Measurements from ENCODE around the gene PBX1. TPM values are rescaled to one million over a fixed set of nuclear protein-coding genes. Genes with fewer than 3 reads are reported as not detected.

The PBX1 gene
- total RNA-seq, 2 experiments from 2014 or later, result not detected

DNA sequence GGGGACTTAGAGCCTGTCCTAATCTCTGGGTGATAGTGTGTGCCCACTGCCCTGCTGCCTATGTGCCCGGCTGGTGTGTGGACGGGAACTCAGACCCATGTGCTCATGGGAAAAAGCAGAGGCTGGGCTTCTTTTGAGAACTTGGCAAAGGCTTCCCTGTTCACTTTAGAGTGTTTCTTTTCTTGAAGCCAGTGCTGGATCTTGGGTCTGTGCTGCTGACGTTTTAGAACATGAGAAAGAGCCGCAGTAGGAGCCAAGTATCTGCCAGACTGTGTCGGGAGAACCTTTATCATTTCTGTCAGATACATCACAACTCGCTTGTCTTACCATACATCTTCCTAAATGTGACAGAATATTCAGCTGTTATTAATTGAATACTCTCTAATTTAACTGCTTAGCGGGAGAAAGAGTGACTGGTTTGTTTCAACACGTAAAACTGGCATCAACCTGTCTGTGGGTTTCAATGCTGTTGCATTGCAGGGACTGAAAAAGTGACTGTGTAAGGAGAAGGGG, 195.2 kb downstream of the PBX1 start:
- TF ChIP-seq, protein P1, sequence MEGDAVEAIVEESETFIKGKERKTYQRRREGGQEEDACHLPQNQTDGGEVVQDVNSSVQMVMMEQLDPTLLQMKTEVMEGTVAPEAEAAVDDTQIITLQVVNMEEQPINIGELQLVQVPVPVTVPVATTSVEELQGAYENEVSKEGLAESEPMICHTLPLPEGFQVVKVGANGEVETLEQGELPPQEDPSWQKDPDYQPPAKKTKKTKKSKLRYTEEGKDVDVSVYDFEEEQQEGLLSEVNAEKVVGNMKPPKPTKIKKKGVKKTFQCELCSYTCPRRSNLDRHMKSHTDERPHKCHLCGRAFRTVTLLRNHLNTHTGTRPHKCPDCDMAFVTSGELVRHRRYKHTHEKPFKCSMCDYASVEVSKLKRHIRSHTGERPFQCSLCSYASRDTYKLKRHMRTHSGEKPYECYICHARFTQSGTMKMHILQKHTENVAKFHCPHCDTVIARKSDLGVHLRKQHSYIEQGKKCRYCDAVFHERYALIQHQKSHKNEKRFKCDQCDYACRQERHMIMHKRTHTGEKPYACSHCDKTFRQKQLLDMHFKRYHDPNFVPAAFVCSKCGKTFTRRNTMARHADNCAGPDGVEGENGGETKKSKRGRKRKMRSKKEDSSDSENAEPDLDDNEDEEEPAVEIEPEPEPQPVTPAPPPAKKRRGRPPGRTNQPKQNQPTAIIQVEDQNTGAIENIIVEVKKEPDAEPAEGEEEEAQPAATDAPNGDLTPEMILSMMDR (IDR thresholded peaks at IDR 0.05), result no peak
- intact Hi-C loops (cut with micrococcal nuclease), result no loop called here

DNA sequence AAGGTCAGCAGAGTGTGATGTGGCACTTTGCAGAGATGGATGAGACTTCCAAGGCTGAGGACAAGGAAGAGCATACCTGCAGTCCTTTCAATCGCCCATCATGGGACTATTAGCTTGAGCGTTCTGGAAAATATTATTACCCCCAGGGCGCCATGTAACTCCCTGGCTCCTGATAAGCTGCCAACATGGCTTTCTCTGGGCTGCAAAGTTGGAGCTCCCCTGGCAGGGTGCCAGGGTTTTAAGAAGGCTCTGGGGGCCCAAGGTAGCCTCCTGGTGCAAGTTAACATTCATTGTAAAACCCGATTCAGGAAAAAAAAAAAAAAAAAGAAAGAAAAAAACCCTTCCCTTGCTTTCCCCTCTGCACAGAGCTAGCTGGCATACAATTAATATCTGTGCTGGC, 196.7 kb downstream of the PBX1 start:
- CTCF ChIA-PET, result no interaction called here

More for the DNA sequence above, 195.2 kb downstream of the PBX1 start:
- H3K27me3 Mint-ChIP-seq, result no peaks in the 10 kb centered on the region
- no peaks in the 10 kb centered on the region for H3K36me3 Mint-ChIP-seq (ENCODE audit: low read depth)
- H3K9me3 Mint-ChIP-seq, result no peaks in the 10 kb centered on the region
- H3K4me3 Mint-ChIP-seq, result no peak overlapping the region
- ChIA-PET CTCF (no interaction called here), POLR2A (no interaction called here)
- no peak for ATAC-seq
- H3K27ac Mint-ChIP-seq, result no peak overlapping the region
- H3K4me1 Mint-ChIP-seq (ENCODE audit: low read depth), result no peaks in the 10 kb centered on the region
- DNase-seq, result no peak

GRCh38 chr1:164756741-164757140, 197.8 kb downstream of the PBX1 start:
- ATAC-seq (no peak), DNase-seq (no peak)
- ChIA-PET CTCF (no interaction called here), POLR2A (no interaction called here)
- H3K27me3 Mint-ChIP-seq, result no peaks in the 10 kb centered on the region
- intact Hi-C loops (cut with micrococcal nuclease), result no loop called here
- H3K4me3 Mint-ChIP-seq, result no peak overlapping the region
- no peaks in the 10 kb centered on the region for H3K9me3 Mint-ChIP-seq
- no peaks in the 10 kb centered on the region for H3K36me3 Mint-ChIP-seq (ENCODE audit: low read depth)
- no peaks in the 10 kb centered on the region for H3K4me1 Mint-ChIP-seq (ENCODE audit: low read depth)
- no peak overlapping the region for H3K27ac Mint-ChIP-seq
- TF ChIP-seq, protein P1 (IDR thresholded peaks at IDR 0.05), result no peak

More for the DNA sequence above, 196.7 kb downstream of the PBX1 start:
- Mint-ChIP-seq H3K27ac (no peak overlapping the region), H3K27me3 (no peaks in the 10 kb centered on the region), H3K36me3 (ENCODE audit: low read depth) (no peaks in the 10 kb centered on the region), H3K4me1 (ENCODE audit: low read depth) (no peaks in the 10 kb centered on the region), H3K9me3 (no peaks in the 10 kb centered on the region), H3K4me3 (no peak overlapping the region)
- DNase-seq (no peak), ATAC-seq (no peak)
- intact Hi-C loops (cut with micrococcal nuclease), result no loop called here
- TF ChIP-seq, protein P1 (IDR thresholded peaks at IDR 0.05), result no peak
- POLR2A ChIA-PET, result no interaction called here

DNA sequence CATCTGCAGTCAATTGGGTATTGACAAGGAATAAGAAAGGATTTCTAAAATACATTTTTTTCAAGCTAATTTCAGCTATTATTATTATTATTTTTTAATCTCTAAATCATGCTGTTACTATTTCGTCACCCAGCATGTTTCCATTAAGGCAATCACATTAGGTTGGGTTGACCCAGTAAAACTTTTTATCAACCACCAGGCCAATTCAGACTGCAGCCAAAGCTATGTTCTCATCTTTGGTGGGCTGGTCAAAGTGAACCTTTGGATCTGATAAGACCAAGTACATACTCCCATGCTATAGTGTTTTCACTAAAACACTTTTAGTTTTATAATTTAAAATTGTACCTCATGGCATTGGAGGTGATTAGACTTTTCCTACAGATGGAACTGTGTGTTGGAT, 198.6 kb downstream of the PBX1 start:
- no peaks in the 10 kb centered on the region for H3K36me3 Mint-ChIP-seq (ENCODE audit: low read depth)
- DNase-seq (no peak), ATAC-seq (no peak)
- H3K4me3 Mint-ChIP-seq, result no peak overlapping the region
- ChIA-PET POLR2A (no interaction called here), CTCF (no interaction called here)
- TF ChIP-seq, protein P1 (IDR thresholded peaks at IDR 0.05), result no peak
- no peak overlapping the region for H3K27ac Mint-ChIP-seq
- H3K4me1 Mint-ChIP-seq (ENCODE audit: low read depth), result no peaks in the 10 kb centered on the region
- H3K9me3 Mint-ChIP-seq, result no peaks in the 10 kb centered on the region
- no peaks in the 10 kb centered on the region for H3K27me3 Mint-ChIP-seq
- intact Hi-C loops (cut with micrococcal nuclease), result no loop called here

GRCh38 chr1:164759144-164759920, 200.3 kb downstream of the PBX1 start:
- Mint-ChIP-seq H3K4me3 (no peak overlapping the region), H3K27me3 (no peaks in the 10 kb centered on the region), H3K4me1 (ENCODE audit: low read depth) (no peaks in the 10 kb centered on the region), H3K27ac (no peak overlapping the region), H3K36me3 (ENCODE audit: low read depth) (no peaks in the 10 kb centered on the region), H3K9me3 (no peaks in the 10 kb centered on the region)
- TF ChIP-seq, protein P1 (IDR thresholded peaks at IDR 0.05), result no peak
- DNase-seq (no peak), ATAC-seq (no peak)
- intact Hi-C loops (cut with micrococcal nuclease), result no loop called here
- ChIA-PET POLR2A (no interaction called here), CTCF (interaction anchor here (0.9 kb wide), 1 partner anchor 28 kb away, joined by 5 read pairs; no protein-coding TSS in a partner anchor)

All from activated CD8-positive, alpha-beta T cell treated with anti-CD3 and anti-CD28 coated beads for 36 hours (primary cell).